Hematopoietic multipotent progenitor cell treated with erythropoietin and hydrocortisone succinate and interleukin-3 and kit ligand, for 17 days (in vitro differentiated cells): ENCODE results near the gene AMPD2.

ENCODE experiments used
- DNase-seq: peaks from one replicate; pipeline ENCODE4 v3.0.0-alpha.2; 2015; ENCODE audit warnings: low spot score

AMPD2 gene

GRCh38 chr1:109617291-109617801 is 2.3 kb upstream of the AMPD2 start:
- DNase-seq, result no peak

- DNase-seq, result no peak
Measured at GRCh38 chr1:109618661-109619575, 719 bp upstream of the AMPD2 start.

GRCh38 chr1:109620401-109620791 is 759 bp downstream of the AMPD2 start:
- DNase-seq, result no peak

- peak; percentile 45 for DNase-seq
Measured at GRCh38 chr1:109620841-109621286, 1.2 kb downstream of the AMPD2 start.

- DNase-seq, result no peak
Measured at GRCh38 chr1:109621379-109622136, 1.9 kb downstream of the AMPD2 start.

- no peak for DNase-seq
Measured at GRCh38 chr1:109622137-109622892, 2.7 kb downstream of the AMPD2 start.

GRCh38 chr1:109622895-109623294 is 3.3 kb downstream of the AMPD2 start:
- DNase-seq, result peak; percentile 39

GRCh38 chr1:109623601-109624161 is 4.0 kb downstream of the AMPD2 start:
- DNase-seq, result peak; percentile 24

- DNase-seq, result no peak
Measured at GRCh38 chr1:109624201-109625010, 4.8 kb downstream of the AMPD2 start.

GRCh38 chr1:109625176-109625575 is 5.5 kb downstream of the AMPD2 start:
- no peak for DNase-seq

- no peak for DNase-seq
Measured at GRCh38 chr1:109625601-109626560, 6.2 kb downstream of the AMPD2 start.

- DNase-seq, result no peak
Measured at GRCh38 chr1:109626682-109627408, 7.2 kb downstream of the AMPD2 start.

GRCh38 chr1:109627692-109628399 is 8.2 kb downstream of the AMPD2 start:
- no peak for DNase-seq

- no peak for DNase-seq
Measured at GRCh38 chr1:109628540-109629321, 9.1 kb downstream of the AMPD2 start.

- no peak for DNase-seq
Measured at GRCh38 chr1:109629372-109630030, 9.9 kb downstream of the AMPD2 start.

GRCh38 chr1:109630081-109630897 is 10.7 kb downstream of the AMPD2 start:
- peak; percentile 44 for DNase-seq
